ENCODE data around the gene GNAQ.
"Not testable (repeated sequence)": the region's sequence is repeated elsewhere in the genome, so short reads cannot be mapped to it uniquely, and the experiment has no call there.

The GNAQ gene

GRCh38 chr9:78031444-78031892, at the start of gene GNAQ:
GNAQ (minus strand) TSS chr9:78031811; CDS start chr9:78031235, 576 bp downstream.
- no peak for FAIRE-seq
- DNase-seq (ENCODE audit: low spot score): no peak

GRCh38 chr9:78074385-78075291, 43.0 kb upstream of the GNAQ start:
- no peak for DNase-seq (ENCODE audit: low spot score)
- no peak for FAIRE-seq

GRCh38 chr9:78073722-78074121, 42.1 kb upstream of the GNAQ start:
- DNase-seq (ENCODE audit: low spot score) (no peak), FAIRE-seq (no peak)

GRCh38 chr9:78072586-78073199, 41.1 kb upstream of the GNAQ start:
- no peak for DNase-seq (ENCODE audit: low spot score)
- FAIRE-seq: no peak

- FAIRE-seq (no peak), DNase-seq (ENCODE audit: low spot score) (no peak)
These were observed 38.9 kb upstream of the GNAQ start for GRCh38 chr9:78070521-78070920.

GRCh38 chr9:78064075-78064474, 32.5 kb upstream of the GNAQ start:
- DNase-seq (ENCODE audit: low spot score): no peak
- FAIRE-seq: no peak

GRCh38 chr9:78062710-78063109, 31.1 kb upstream of the GNAQ start:
- DNase-seq (ENCODE audit: low spot score) (no peak), FAIRE-seq (no peak)

GRCh38 chr9:78054218-78054617, 22.6 kb upstream of the GNAQ start:
- FAIRE-seq; DNase-seq (ENCODE audit: low spot score): not testable (repeated sequence)

GRCh38 chr9:78053627-78054026, 22.0 kb upstream of the GNAQ start:
- DNase-seq (ENCODE audit: low spot score) (no peak), FAIRE-seq (no peak)

- DNase-seq (ENCODE audit: low spot score) (no peak), FAIRE-seq (no peak)
These were observed 18.8 kb upstream of the GNAQ start for GRCh38 chr9:78050421-78050820.

GRCh38 chr9:78049484-78049883, 17.9 kb upstream of the GNAQ start:
- FAIRE-seq (no peak), DNase-seq (ENCODE audit: low spot score) (no peak)

GRCh38 chr9:78047106-78047505, 15.5 kb upstream of the GNAQ start:
- DNase-seq (ENCODE audit: low spot score): no peak
- FAIRE-seq: no peak

- DNase-seq (ENCODE audit: low spot score) (no peak), FAIRE-seq (no peak)
These were observed 14.5 kb upstream of the GNAQ start for GRCh38 chr9:78046112-78046511.

GRCh38 chr9:78044886-78045285, 13.3 kb upstream of the GNAQ start:
- DNase-seq (ENCODE audit: low spot score): no peak
- FAIRE-seq: no peak

- no peak for FAIRE-seq
- DNase-seq (ENCODE audit: low spot score): no peak
These were observed 12.6 kb upstream of the GNAQ start for GRCh38 chr9:78044189-78044588.

- DNase-seq (ENCODE audit: low spot score) (no peak), FAIRE-seq (no peak)
These were observed 10.4 kb upstream of the GNAQ start for GRCh38 chr9:78041971-78042370.

GRCh38 chr9:78040726-78041125, 9.1 kb upstream of the GNAQ start:
- FAIRE-seq (no peak), DNase-seq (ENCODE audit: low spot score) (no peak)

- DNase-seq (ENCODE audit: low spot score) (no peak), FAIRE-seq (no peak)
These were observed 7.1 kb upstream of the GNAQ start for GRCh38 chr9:78038620-78039300.

GRCh38 chr9:78035383-78035993, 3.9 kb upstream of the GNAQ start:
- DNase-seq (ENCODE audit: low spot score): peak; percentile 70

GRCh38 chr9:78033870-78034269, 2.3 kb upstream of the GNAQ start:
- DNase-seq (ENCODE audit: low spot score) (no peak), FAIRE-seq (no peak)

More at GRCh38 chr9:78035383-78035993, 3.9 kb upstream of the GNAQ start:
- peak; percentile 76 for FAIRE-seq

- DNase-seq (ENCODE audit: low spot score): no peak
- FAIRE-seq: no peak
These were observed 1.3 kb upstream of the GNAQ start for GRCh38 chr9:78032730-78033457.

Measured in RCC 7860 (cell line).